A549 (cell line): ENCODE results near the gene FRMD4A. TPM values are rescaled to one million over a fixed set of nuclear protein-coding genes. Genes with fewer than 3 reads are reported as not detected.

Experiments used
- ATAC-seq, 2 experiments: fragments of 200-7000 bp in 1 of 2; fragments of >200 bp in 1 of 2; cut with Nextera tagmentation in 1 of 2; cut with Tn5 transposase in 1 of 2; 3 replicates each; pipeline versions ENCODE4 v1.8.0 to v1.9.1; 2018 to 2020; ENCODE audit warnings: mild to moderate bottlenecking in 1 of 2, moderate library complexity in 1 of 2
- CTCF ChIA-PET: fragments of 300-600 bp; sonication (Branson Sonifier 250); formaldehyde crosslinking; extraction: SDS; loops from one replicate; lab custom pipeline; 2021; ENCODE audit warnings: antibody characterized with exemption, inconsistent platforms; lab: Yijun Ruan, JAX
- POLR2A ChIA-PET: fragments of 350-600 bp; formaldehyde crosslinking; extraction: SDS; loops from one replicate; lab custom pipeline; 2021; ENCODE audit warnings: antibody characterized with exemption, inconsistent platforms; lab: Yijun Ruan, JAX
- DNase-seq, 2 experiments: peaks; one replicate each; pipeline versions ENCODE4 v3.0.0 to v3.0.0-alpha.2; 2011 to 2016; ENCODE audit warnings: low read depth in 1 of 2, low spot score in 1 of 2
- FAIRE-seq: peaks from 2 replicates; lab custom pipeline; 2011; peaks lifted over from hg19 to GRCh38; lab: Jason Lieb, UNC
- H3K27ac ChIP-seq, 2 experiments: fragments of >200 bp; sonication (Bioruptor Twin); formaldehyde crosslinking; 3 replicates each; pipeline ENCODE4 v1.5.1; 2016 to 2017
- H3K4me1 ChIP-seq: fragments of >200 bp; sonication (Bioruptor Twin); formaldehyde crosslinking; 3 replicates; pipeline ENCODE4 v1.6.1; 2016
- H3K4me2 ChIP-seq: fragments of >200 bp; sonication (Bioruptor Twin); formaldehyde crosslinking; 3 replicates; pipeline ENCODE4 v1.6.1; 2016
- H3K4me3 ChIP-seq: fragments of >200 bp; sonication (Bioruptor Twin); formaldehyde crosslinking; 3 replicates; pipeline ENCODE4 v1.5.1; 2016
- H3K9me3 ChIP-seq: fragments of >200 bp; sonication (Bioruptor Twin); formaldehyde crosslinking; 3 replicates; pipeline ENCODE4 v1.6.1; 2016
- BCL3 ChIP-seq: fragments of >200 bp; sonication (Bioruptor Twin); formaldehyde crosslinking; IDR thresholded peaks from 3 replicates; pipeline ENCODE4 v1.6.1; 2016
- CBX2 ChIP-seq: fragments of 200-600 bp; sonication (generic); IDR thresholded peaks from 2 replicates; pipeline ENCODE4 v1.6.1; 2016; ENCODE audit warnings: low read depth, mild to moderate bottlenecking, borderline replicate concordance
- CEBPB ChIP-seq, 2 experiments: fragments of >200 bp in 1 of 2; sonication (Bioruptor Twin) in 1 of 2; formaldehyde crosslinking in 1 of 2; IDR thresholded peaks; 2 replicates each; pipeline ENCODE4 v1.6.1; 2012 to 2016
- CHD2 ChIP-seq: fragments of 150-350 bp; IDR thresholded peaks from 2 replicates; pipeline ENCODE4 v1.6.1; 2014; ENCODE audit warnings: low read length; ENCODE audit not compliant: partially characterized antibody
- CHD4 ChIP-seq: fragments of 200-600 bp; sonication (generic); IDR thresholded peaks from 2 replicates; pipeline ENCODE4 v1.6.1; 2016; ENCODE audit warnings: antibody characterized with exemption, mild to moderate bottlenecking, borderline replicate concordance
- CTCF ChIP-seq: fragments of >200 bp; sonication (Bioruptor Twin); formaldehyde crosslinking; IDR thresholded peaks from 3 replicates; pipeline ENCODE4 v1.5.1; 2016
- ELK1 ChIP-seq: fragments of 150-350 bp; IDR thresholded peaks from 2 replicates; pipeline ENCODE4 v1.6.1; 2014; ENCODE audit warnings: low read depth, mild to moderate bottlenecking, low read length
- FOSB ChIP-seq: fragments of 250-450 bp; sonication (Bioruptor Pico); IDR thresholded peaks from 2 replicates; pipeline ENCODE4 v1.5.0; 2020; ENCODE audit warnings: mild to moderate bottlenecking, moderate library complexity
- FOSL2 ChIP-seq, 2 experiments: fragments of 450-650 bp in 1 of 2; fragments of >200 bp in 1 of 2; sonication (Bioruptor Twin) in 1 of 2; formaldehyde crosslinking; IDR thresholded peaks; 2 replicates each; pipeline versions ENCODE4 v1.5.0 to v1.6.1; 2016 to 2020; ENCODE audit warnings: mild to moderate bottlenecking in 1 of 2, moderate library complexity in 1 of 2
- FOXS1 ChIP-seq: fragments of 250-450 bp; sonication (Bioruptor Pico); IDR thresholded peaks from 2 replicates; pipeline ENCODE4 v1.5.0; 2020; ENCODE audit warnings: mild to moderate bottlenecking, moderate library complexity
- HEYL ChIP-seq: fragments of 250-450 bp; sonication (Bioruptor Pico); IDR thresholded peaks from 2 replicates; pipeline ENCODE4 v1.8.0; 2021; ENCODE audit warnings: mild to moderate bottlenecking, moderate library complexity
- HMGXB4 ChIP-seq: fragments of 250-450 bp; sonication (Bioruptor Pico); IDR thresholded peaks from 2 replicates; pipeline ENCODE4 v1.5.0; 2021; ENCODE audit warnings: mild to moderate bottlenecking, moderate library complexity, borderline replicate concordance
- KDM5A ChIP-seq: fragments of 200-600 bp; sonication (generic); IDR thresholded peaks from 2 replicates; pipeline ENCODE4 v1.6.1; 2016; ENCODE audit warnings: antibody characterized with exemption, mild to moderate bottlenecking
- MAFK ChIP-seq: fragments of 450-650 bp; IDR thresholded peaks from 2 replicates; pipeline ENCODE4 v1.6.1; 2014; ENCODE audit not compliant: partially characterized antibody
- NFE2L2 ChIP-seq: fragments of 150-350 bp; conservative IDR thresholded peaks from 2 replicates; pipeline ENCODE4 v1.6.1; 2014; ENCODE audit warnings: low read length
- NR3C1 ChIP-seq: fragments of >200 bp; sonication (Bioruptor Twin); formaldehyde crosslinking; IDR thresholded peaks from 3 replicates; pipeline ENCODE4 v1.6.1; 2017
- PBX3 ChIP-seq: IDR thresholded peaks from 2 replicates; pipeline ENCODE4 v1.6.1; 2012
- RCOR1 ChIP-seq: fragments of 150-350 bp; IDR thresholded peaks from 2 replicates; pipeline ENCODE4 v1.6.1; 2014; ENCODE audit warnings: antibody characterized with exemption, low read length, low read depth
- SMC3 ChIP-seq: fragments of >200 bp; sonication (Bioruptor Twin); formaldehyde crosslinking; IDR thresholded peaks from 3 replicates; pipeline ENCODE4 v1.6.1; 2018; ENCODE audit warnings: inconsistent platforms
- SREBF2 ChIP-seq: fragments of 450-650 bp; IDR thresholded peaks from 2 replicates; pipeline ENCODE4 v1.6.1; 2014; ENCODE audit warnings: mild to moderate bottlenecking, moderate library complexity
- TFCP2L1 ChIP-seq: fragments of 250-450 bp; sonication (Bioruptor Pico); IDR thresholded peaks from 2 replicates; pipeline ENCODE4 v1.5.0; 2021; ENCODE audit warnings: mild to moderate bottlenecking
- TP53 ChIP-seq: fragments of 250-450 bp; sonication (Bioruptor Pico); IDR thresholded peaks from 2 replicates; pipeline ENCODE4 v1.5.0; 2021; ENCODE audit warnings: mild to moderate bottlenecking, moderate library complexity
- ZFP36 ChIP-seq: fragments of 450-650 bp; IDR thresholded peaks from 2 replicates; pipeline ENCODE4 v1.6.1; 2014; ENCODE audit warnings: borderline replicate concordance; ENCODE audit not compliant: partially characterized antibody
- WGBS: methylation state at CpG from one replicate; pipeline ENCODE4 v1.1.6; 2017; ENCODE audit errors: missing lambda C conversion rate; 5-methylcytosine and 5-hydroxymethylcytosine counted together
- polyA plus RNA-seq, 4 experiments: library from polyadenylated mRNA; depleted of rRNA in 3 of 4; stranded (reverse); fragments of >200 nt; fragmentation: RNase III in 1 of 4; extraction: RNeasy Plus Mini Kit Qiagen cat#74134 plus additional on column Dnase treatment in 1 of 4; gene quantifications; 2 replicates in 3 of 4; 3 replicates in 1 of 4; pipeline ENCODE4 v1.2.3, GENCODE V29; 2011 to 2017

FRMD4A gene
- polyA plus RNA-seq, 2 of the 4 experiments (the other 2 are of a cell fraction): 2.5 to 4.7 TPM

GRCh38 chr10:13977861-13978532 is 352.7 kb downstream of the FRMD4A start:
- no peaks in the 10 kb centered on the region for H3K4me1 ChIP-seq
- DNase-seq: no peak
- H3K4me2 ChIP-seq: no peak overlapping the region
- CTCF ChIA-PET: interaction anchor here (1.2 kb wide), 1 partner anchor 9 kb away, joined by 4 read pairs; no protein-coding TSS in a partner anchor
- TF ChIP-seq MAFK: peak; percentile 23
- no peak for TF ChIP-seq NR3C1
- TF ChIP-seq, all 56 proteins: peak for 1
- 11% methylated on average over 3 of the region's 3 CpGs for WGBS
- FAIRE-seq: no peak
- POLR2A ChIA-PET: no interaction called here
- H3K4me3 ChIP-seq: no peak overlapping the region
- no peaks in the 10 kb centered on the region for H3K9me3 ChIP-seq
- H3K27ac ChIP-seq: no peak overlapping the region
- ATAC-seq: no peak

GRCh38 chr10:13973742-13974141 is 357.0 kb downstream of the FRMD4A start:
- 37% methylated on average over 4 of the region's 4 CpGs for WGBS
- no peak for TF ChIP-seq CBX2
- TF ChIP-seq CEBPB (IDR thresholded peaks at IDR 0.05): no peak
- no peak for TF ChIP-seq HMGXB4 (CRISPR knock-in tag)
- TF ChIP-seq KDM5A: no peak
- TF ChIP-seq TFCP2L1: no peak
- no peak for TF ChIP-seq ELK1
- TF ChIP-seq CHD4: no peak
- Histone ChIP-seq H3K9me3 (no peaks in the 10 kb centered on the region), H3K4me2 (no peak overlapping the region), H3K27ac (no peak overlapping the region), H3K4me3 (no peak overlapping the region), H3K4me1 (no peaks in the 10 kb centered on the region)
- DNase-seq (no peak), FAIRE-seq (no peak), ATAC-seq (no peak)
- ChIA-PET POLR2A (no interaction called here), CTCF (no interaction called here)

- Histone ChIP-seq H3K27ac (no peak overlapping the region), H3K9me3 (no peaks in the 10 kb centered on the region), H3K4me3 (no peak overlapping the region), H3K4me1 (no peaks in the 10 kb centered on the region), H3K4me2 (no peak overlapping the region)
- DNase-seq (no peak), ATAC-seq (no peak), FAIRE-seq (no peak)
- CTCF ChIA-PET: no interaction called here
- POLR2A ChIA-PET: no interaction called here
- WGBS: 5% methylated on average over 4 of the region's 4 CpGs
- TF ChIP-seq SMC3: no peak
- no peak for TF ChIP-seq HEYL (CRISPR knock-in tag)
- no peak for TF ChIP-seq TP53 (CRISPR knock-in tag)
- no peak for TF ChIP-seq MAFK
- no peak for TF ChIP-seq HMGXB4 (CRISPR knock-in tag)
- TF ChIP-seq CTCF: no peak
- no peak for TF ChIP-seq CHD2
- no peak for TF ChIP-seq BCL3
- TF ChIP-seq FOSL2 (IDR thresholded peaks at IDR 0.05): no peak
- no peak for TF ChIP-seq FOSL2 (CRISPR knock-in tag; IDR thresholded peaks at IDR 0.05)
- TF ChIP-seq FOXS1: no peak
- no peak for TF ChIP-seq NFE2L2
- TF ChIP-seq SREBF2: no peak
- TF ChIP-seq RCOR1: no peak
- no peak for TF ChIP-seq ZFP36
- TF ChIP-seq PBX3: no peak
- no peak for TF ChIP-seq FOSB (CRISPR knock-in tag)
Measured at GRCh38 chr10:13972609-13973008, 358.1 kb downstream of the FRMD4A start.
